Measurements from ENCODE around the gene TNFRSF6B. TPM values are rescaled to one million over a fixed set of nuclear protein-coding genes. Genes with fewer than 3 reads are reported as not detected.

The TNFRSF6B gene
- total and polyA plus RNA-seq, 8 donors, result 0.31 to 31.0 (median 2.1) TPM

GRCh38 chr20:63697357-63697867, 960 bp downstream of the TNFRSF6B start:
- ATAC-seq, result peak in 2 of 4 donors; percentile 3 to 4
- FAIRE-seq, result no peak
- no peak for TF ChIP-seq CTCF (IDR thresholded peaks at IDR 0.05)
- peak in 4 of 6 donors; percentile 25 to 79 (median 50) for DNase-seq
- no peak overlapping the region for H3K4me3 ChIP-seq
- H3K9me3 ChIP-seq, result no peaks in the 10 kb centered on the region
- no peaks in the 10 kb centered on the region for H3K27me3 ChIP-seq
- H3K27ac ChIP-seq, result no peak overlapping the region
- intact Hi-C loops (cut with DNase I), result no loop called here
- H3K36me3 ChIP-seq, result no peaks in the 10 kb centered on the region
- peaks cover 0 to 12% (median 0%) of the 10 kb centered on the region in 3 donors for H3K4me1 ChIP-seq
- WGBS, 2 donors, result 49 to 67% methylated on average over 4 to 7 of the region's 7 CpGs

DNA sequence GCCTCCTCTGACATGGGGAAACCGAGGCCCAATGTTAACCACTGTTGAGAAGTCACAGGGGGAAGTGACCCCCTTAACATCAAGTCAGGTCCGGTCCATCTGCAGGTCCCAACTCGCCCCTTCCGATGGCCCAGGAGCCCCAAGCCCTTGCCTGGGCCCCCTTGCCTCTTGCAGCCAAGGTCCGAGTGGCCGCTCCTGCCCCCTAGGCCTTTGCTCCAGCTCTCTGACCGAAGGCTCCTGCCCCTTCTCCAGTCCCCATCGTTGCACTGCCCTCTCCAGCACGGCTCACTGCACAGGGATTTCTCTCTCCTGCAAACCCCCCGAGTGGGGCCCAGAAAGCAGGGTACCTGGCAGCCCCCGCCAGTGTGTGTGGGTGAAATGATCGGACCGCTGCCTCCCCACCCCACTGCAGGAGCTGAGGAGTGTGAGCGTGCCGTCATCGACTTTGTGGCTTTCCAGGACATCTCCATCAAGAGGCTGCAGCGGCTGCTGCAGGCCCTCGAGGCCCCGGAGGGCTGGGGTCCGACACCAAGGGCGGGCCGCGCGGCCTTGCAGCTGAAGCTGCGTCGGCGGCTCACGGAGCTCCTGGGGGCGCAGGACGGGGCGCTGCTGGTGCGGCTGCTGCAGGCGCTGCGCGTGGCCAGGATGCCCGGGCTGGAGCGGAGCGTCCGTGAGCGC, 1.6 kb downstream of the TNFRSF6B start:
- TF ChIP-seq CTCF (IDR thresholded peaks at IDR 0.05), result no peak
- 81 to 85% methylated on average over 40 of the region's 40 CpGs for WGBS, 2 donors
- H3K27me3 ChIP-seq, result no peaks in the 10 kb centered on the region
- no peaks in the 10 kb centered on the region for H3K36me3 ChIP-seq
- no peaks in the 10 kb centered on the region for H3K9me3 ChIP-seq
- no peak overlapping the region for H3K27ac ChIP-seq
- DNase-seq, result peak in 3 of 6 donors; percentile 20 to 63 (median 58)
- intact Hi-C loops (cut with DNase I), result no loop called here
- peaks cover 0 to 12% (median 0%) of the 10 kb centered on the region in 3 donors for H3K4me1 ChIP-seq
- H3K4me3 ChIP-seq, result no peak overlapping the region
- ATAC-seq, result no peak
- no peak for FAIRE-seq

- Histone ChIP-seq H3K4me1 (peaks cover 0 to 12% (median 0%) of the 10 kb centered on the region in 3 donors), H3K36me3 (no peaks in the 10 kb centered on the region), H3K27ac (peak overlapping the region in 2 of 4 donors; percentile 39 to 59), H3K27me3 (no peaks in the 10 kb centered on the region), H3K9me3 (no peaks in the 10 kb centered on the region), H3K4me3 (no peak overlapping the region)
- DNase-seq (peak; percentile 28 to 75 (median 48)), FAIRE-seq (no peak), ATAC-seq (peak in 2 of 4 donors; percentile 36 to 60)
- intact Hi-C loops (cut with DNase I), result no loop called here
- 59 to 68% methylated on average over 18 to 19 of the region's 19 CpGs for WGBS, 2 donors
- no peak for TF ChIP-seq CTCF (IDR thresholded peaks at IDR 0.05)
Observed at GRCh38 chr20:63698739-63699465, 2.5 kb downstream of the TNFRSF6B start.

GRCh38 chr20:63699466-63700198, 3.2 kb downstream of the TNFRSF6B start:
- Histone ChIP-seq H3K9me3 (no peaks in the 10 kb centered on the region), H3K4me1 (peaks cover 0 to 12% (median 0%) of the 10 kb centered on the region in 3 donors), H3K27ac (peak overlapping the region in 2 of 4 donors; percentile 39 to 59), H3K36me3 (peaks cover 0 to 5% (median 0%) of the 10 kb centered on the region in 3 donors), H3K4me3 (no peak overlapping the region), H3K27me3 (no peaks in the 10 kb centered on the region)
- FAIRE-seq (no peak), ATAC-seq (no peak), DNase-seq (peak in 2 of 6 donors; percentile 18 to 81)
- intact Hi-C loops (cut with DNase I), result no loop called here
- no peak for TF ChIP-seq CTCF (IDR thresholded peaks at IDR 0.05)
- WGBS, 2 donors, result 79 to 87% methylated on average over 24 of the region's 24 CpGs

Measured in pancreas (tissue), 10 donors.